B cell (primary cell): ENCODE results near the gene C19orf12.

ENCODE experiments used
- EZH2 ChIP-seq: IDR thresholded peaks from 2 replicates; pipeline ENCODE4 v1.6.1; 2012; ENCODE audit warnings: borderline replicate concordance, low read depth, mild to moderate bottlenecking, moderate library complexity, low read length; ENCODE audit not compliant: insufficient read depth, poor library complexity, severe bottlenecking
- TF ChIP-seq, protein P1 (sequence below): fragments of 200-600 bp; IDR thresholded peaks from one replicate; pipeline ENCODE4 v1.8.0; 2022; ENCODE audit warnings: antibody characterized with exemption, mild to moderate bottlenecking

DNA sequence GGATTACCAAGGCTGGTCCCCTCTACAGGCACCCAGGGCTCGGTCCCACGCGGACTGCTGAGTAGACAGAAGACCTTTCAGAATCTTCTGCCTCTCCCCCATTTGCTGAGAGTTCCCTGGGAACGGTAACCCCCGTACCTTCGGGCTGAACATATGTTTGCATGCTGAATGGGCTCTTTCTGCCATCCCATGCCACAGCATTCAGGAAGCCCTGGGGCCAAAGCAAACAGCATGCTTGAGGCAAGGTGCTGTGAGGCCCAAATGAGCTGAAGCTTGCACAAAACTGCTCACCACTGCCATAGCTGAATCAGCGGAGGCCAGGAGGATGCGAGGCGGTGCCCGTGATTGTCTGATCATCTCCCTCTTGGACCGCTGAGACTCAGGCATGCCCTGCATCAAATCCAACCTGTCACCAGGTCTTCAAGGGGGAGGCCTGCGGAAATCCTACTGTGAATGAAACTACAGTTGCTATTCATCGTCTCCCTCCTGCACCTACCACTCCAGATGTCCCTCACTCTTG is 16.3 kb upstream of the C19orf12 start:
- TF ChIP-seq, protein P1, sequence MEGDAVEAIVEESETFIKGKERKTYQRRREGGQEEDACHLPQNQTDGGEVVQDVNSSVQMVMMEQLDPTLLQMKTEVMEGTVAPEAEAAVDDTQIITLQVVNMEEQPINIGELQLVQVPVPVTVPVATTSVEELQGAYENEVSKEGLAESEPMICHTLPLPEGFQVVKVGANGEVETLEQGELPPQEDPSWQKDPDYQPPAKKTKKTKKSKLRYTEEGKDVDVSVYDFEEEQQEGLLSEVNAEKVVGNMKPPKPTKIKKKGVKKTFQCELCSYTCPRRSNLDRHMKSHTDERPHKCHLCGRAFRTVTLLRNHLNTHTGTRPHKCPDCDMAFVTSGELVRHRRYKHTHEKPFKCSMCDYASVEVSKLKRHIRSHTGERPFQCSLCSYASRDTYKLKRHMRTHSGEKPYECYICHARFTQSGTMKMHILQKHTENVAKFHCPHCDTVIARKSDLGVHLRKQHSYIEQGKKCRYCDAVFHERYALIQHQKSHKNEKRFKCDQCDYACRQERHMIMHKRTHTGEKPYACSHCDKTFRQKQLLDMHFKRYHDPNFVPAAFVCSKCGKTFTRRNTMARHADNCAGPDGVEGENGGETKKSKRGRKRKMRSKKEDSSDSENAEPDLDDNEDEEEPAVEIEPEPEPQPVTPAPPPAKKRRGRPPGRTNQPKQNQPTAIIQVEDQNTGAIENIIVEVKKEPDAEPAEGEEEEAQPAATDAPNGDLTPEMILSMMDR: no peak
- no peak for TF ChIP-seq EZH2
